ENCODE measurements around the gene KMT2B.

Gene KMT2B

DNA sequence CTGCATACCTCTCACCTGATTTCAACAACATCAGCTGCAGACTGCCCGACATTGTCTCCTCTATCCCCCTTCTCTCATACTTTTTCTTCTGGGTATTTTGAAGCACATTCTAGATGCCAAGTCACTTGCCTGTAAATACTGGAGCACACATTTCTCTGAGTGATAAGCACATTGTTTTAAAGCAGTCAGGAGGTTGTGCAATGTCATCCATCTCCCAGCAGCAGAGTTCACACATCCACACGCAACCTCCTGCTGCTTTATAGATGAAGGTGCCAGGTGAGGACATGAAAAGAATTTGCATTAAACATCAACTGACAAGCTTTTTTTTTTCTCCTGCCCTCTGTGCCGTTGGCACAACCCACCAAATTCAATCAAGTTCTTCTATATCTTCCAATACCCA lies 46.0 kb upstream of the KMT2B start:
- POLR2A ChIA-PET, result interaction anchor here (0.6 to 2.8 kb wide), 4 partner anchors 24 to 219 kb away, joined by 4 to 25 read pairs (median 12); partner anchors contain the start of gene COX6B1
- CTCF ChIA-PET, result interaction anchor here (0.6 to 1.1 kb wide), 5 partner anchors 10 to 352 kb away, joined by 3 to 6 read pairs (median 3); no protein-coding TSS in a partner anchor
- H3K27ac ChIP-seq (ENCODE audit: extremely low read depth, low read depth, low read length), result no peak overlapping the region
- H3K9me3 ChIP-seq (ENCODE audit: control insufficient read depth, insufficient read depth, low read depth, low read length), result no peaks in the 10 kb centered on the region
- H3K36me3 ChIP-seq (ENCODE audit: control insufficient read depth in 2 of 2, insufficient read depth in 1 of 2, low read length in 2 of 2), result no peaks in the 10 kb centered on the region; a peak in 1 of 3 replicates
- peaks cover 6% of the 10 kb centered on the region for H3K4me1 ChIP-seq (ENCODE audit: control insufficient read depth, insufficient read depth, low read length)
- TF ChIP-seq PRDM1 (tag by site-specific recombination; IDR thresholded peaks at IDR 0.05), result peak; percentile 63
- TF ChIP-seq ZNF26 (tag by site-specific recombination; IDR thresholded peaks at IDR 0.05), result no peak
- TF ChIP-seq ZNF335 (tag by site-specific recombination; conservative IDR thresholded peaks at IDR 0.05), result peak; percentile 25; the same call in 1 of the 2 replicates
- peak; percentile 12; the same call in 1 of the 2 replicates for TF ChIP-seq ZIC2 (tag by site-specific recombination; IDR thresholded peaks at IDR 0.05)
- H3K4me3 ChIP-seq (ENCODE audit: low read depth, low read length), result no peak overlapping the region

DNA sequence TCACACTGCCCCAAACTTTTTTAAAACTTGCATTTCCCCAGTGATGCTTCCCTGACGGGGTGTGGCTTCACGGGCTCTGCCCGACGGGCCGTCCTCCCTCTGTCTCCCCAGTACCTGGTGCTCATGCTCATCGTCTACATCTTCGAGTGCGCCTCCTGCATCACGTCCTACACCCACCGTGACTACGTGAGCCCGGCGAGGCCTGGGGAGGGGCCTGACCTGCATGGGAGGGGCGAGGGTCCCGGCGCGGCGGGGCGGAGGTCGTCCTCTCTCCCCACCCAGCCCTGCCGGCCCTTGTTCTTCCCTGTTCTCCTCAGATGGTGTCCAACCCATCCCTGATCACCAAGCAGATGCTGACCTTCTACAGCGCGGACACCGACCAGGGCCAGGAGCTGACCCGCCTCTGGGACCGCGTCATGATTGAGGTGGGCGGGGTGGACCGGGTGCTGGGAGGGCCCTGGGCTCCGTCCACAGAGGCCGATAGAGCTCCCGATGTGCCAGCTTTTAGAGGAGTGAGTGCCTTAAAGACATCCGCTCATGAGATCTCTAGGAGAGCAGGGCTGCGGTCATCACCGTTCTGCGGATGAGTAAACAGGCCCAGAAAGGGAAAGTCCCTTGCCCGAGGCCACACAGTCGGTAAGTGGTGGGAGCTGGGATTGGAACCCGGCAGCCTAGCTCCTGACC lies 44.5 kb upstream of the KMT2B start:
- H3K27ac ChIP-seq (ENCODE audit: extremely low read depth, low read depth, low read length), result peak overlapping the region; percentile 41; the same call in 1 of the 2 replicates
- POLR2A ChIA-PET, result interaction anchor here (0.5 to 2.8 kb wide), 9 partner anchors 9 to 146 kb away, joined by 3 to 25 read pairs (median 5); partner anchors contain the start of gene COX6B1
- peak overlapping the region; percentile 33 for H3K4me3 ChIP-seq (ENCODE audit: low read depth, low read length)
- peaks cover 6% of the 10 kb centered on the region for H3K4me1 ChIP-seq (ENCODE audit: control insufficient read depth, insufficient read depth, low read length)
- no peaks in the 10 kb centered on the region; a peak in 1 of 3 replicates for H3K36me3 ChIP-seq (ENCODE audit: control insufficient read depth in 2 of 2, insufficient read depth in 1 of 2, low read length in 2 of 2)
- CTCF ChIA-PET, result interaction anchor here (0.6 to 1.9 kb wide), 14 partner anchors 11 to 186 kb away, joined by 3 to 12 read pairs (median 4); no protein-coding TSS in a partner anchor
- H3K9me3 ChIP-seq (ENCODE audit: control insufficient read depth, insufficient read depth, low read depth, low read length), result no peaks in the 10 kb centered on the region
- TF ChIP-seq ZNF155 (tag by site-specific recombination; IDR thresholded peaks at IDR 0.05), result no peak
- no peak for TF ChIP-seq ZNF239 (tag by site-specific recombination; IDR thresholded peaks at IDR 0.05)
- no peak for TF ChIP-seq SP7 (tag by site-specific recombination; IDR thresholded peaks at IDR 0.05)
- TF ChIP-seq KLF16 (tag by site-specific recombination; IDR thresholded peaks at IDR 0.05), result no peak
- no peak for TF ChIP-seq ZNF473 (tag by site-specific recombination; IDR thresholded peaks at IDR 0.05)
- no peak for TF ChIP-seq ZNF76 (tag by site-specific recombination; IDR thresholded peaks at IDR 0.05; ENCODE audit: borderline replicate concordance, low read depth)
- TF ChIP-seq, protein P1, sequence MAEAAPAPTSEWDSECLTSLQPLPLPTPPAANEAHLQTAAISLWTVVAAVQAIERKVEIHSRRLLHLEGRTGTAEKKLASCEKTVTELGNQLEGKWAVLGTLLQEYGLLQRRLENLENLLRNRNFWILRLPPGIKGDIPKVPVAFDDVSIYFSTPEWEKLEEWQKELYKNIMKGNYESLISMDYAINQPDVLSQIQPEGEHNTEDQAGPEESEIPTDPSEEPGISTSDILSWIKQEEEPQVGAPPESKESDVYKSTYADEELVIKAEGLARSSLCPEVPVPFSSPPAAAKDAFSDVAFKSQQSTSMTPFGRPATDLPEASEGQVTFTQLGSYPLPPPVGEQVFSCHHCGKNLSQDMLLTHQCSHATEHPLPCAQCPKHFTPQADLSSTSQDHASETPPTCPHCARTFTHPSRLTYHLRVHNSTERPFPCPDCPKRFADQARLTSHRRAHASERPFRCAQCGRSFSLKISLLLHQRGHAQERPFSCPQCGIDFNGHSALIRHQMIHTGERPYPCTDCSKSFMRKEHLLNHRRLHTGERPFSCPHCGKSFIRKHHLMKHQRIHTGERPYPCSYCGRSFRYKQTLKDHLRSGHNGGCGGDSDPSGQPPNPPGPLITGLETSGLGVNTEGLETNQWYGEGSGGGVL (tag by site-specific recombination; IDR thresholded peaks at IDR 0.05), result no peak
- no peak for TF ChIP-seq SCRT1 (tag by site-specific recombination; IDR thresholded peaks at IDR 0.05; ENCODE audit: borderline replicate concordance)
- no peak for TF ChIP-seq ZNF707 (tag by site-specific recombination; IDR thresholded peaks at IDR 0.05)
- no peak for TF ChIP-seq ZNF19 (tag by site-specific recombination; IDR thresholded peaks at IDR 0.05; ENCODE audit: low read depth)
- TF ChIP-seq SP3 (tag by site-specific recombination; IDR thresholded peaks at IDR 0.05), result peak; percentile 92
- no peak for TF ChIP-seq ZSCAN30 (tag by site-specific recombination; IDR thresholded peaks at IDR 0.05)
- no peak for TF ChIP-seq OSR2 (tag by site-specific recombination; IDR thresholded peaks at IDR 0.05)
- no peak for TF ChIP-seq ZNF510 (tag by site-specific recombination; IDR thresholded peaks at IDR 0.05; ENCODE audit: insufficient replicate concordance)
- TF ChIP-seq ZFP3 (tag by site-specific recombination; IDR thresholded peaks at IDR 0.05; ENCODE audit: low read depth), result no peak
- no peak for TF ChIP-seq ZNF148 (tag by site-specific recombination; IDR thresholded peaks at IDR 0.05; ENCODE audit: borderline replicate concordance)
- peak; percentile 56; the same call in 1 of the 2 replicates for TF ChIP-seq ZNF335 (tag by site-specific recombination; conservative IDR thresholded peaks at IDR 0.05)
- TF ChIP-seq, protein P2, sequence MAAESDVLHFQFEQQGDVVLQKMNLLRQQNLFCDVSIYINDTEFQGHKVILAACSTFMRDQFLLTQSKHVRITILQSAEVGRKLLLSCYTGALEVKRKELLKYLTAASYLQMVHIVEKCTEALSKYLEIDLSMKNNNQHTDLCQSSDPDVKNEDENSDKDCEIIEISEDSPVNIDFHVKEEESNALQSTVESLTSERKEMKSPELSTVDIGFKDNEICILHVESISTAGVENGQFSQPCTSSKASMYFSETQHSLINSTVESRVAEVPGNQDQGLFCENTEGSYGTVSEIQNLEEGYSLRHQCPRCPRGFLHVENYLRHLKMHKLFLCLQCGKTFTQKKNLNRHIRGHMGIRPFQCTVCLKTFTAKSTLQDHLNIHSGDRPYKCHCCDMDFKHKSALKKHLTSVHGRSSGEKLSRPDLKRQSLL (tag by site-specific recombination; IDR thresholded peaks at IDR 0.05), result no peak
- no peak for TF ChIP-seq BCL6B (tag by site-specific recombination; IDR thresholded peaks at IDR 0.05)
- TF ChIP-seq ZNF747 (tag by site-specific recombination; IDR thresholded peaks at IDR 0.05), result no peak
